Measurements from ENCODE around the gene TMX1. TPM values are rescaled to one million over a fixed set of nuclear protein-coding genes. Genes with fewer than 3 reads are reported as not detected.

The TMX1 gene
- total and polyA plus RNA-seq, 2 of the 8 experiments (the other 6 are each of a cell fraction or from before 2014, with no cell fraction given), result 26.6 to 84.0 TPM

DNA sequence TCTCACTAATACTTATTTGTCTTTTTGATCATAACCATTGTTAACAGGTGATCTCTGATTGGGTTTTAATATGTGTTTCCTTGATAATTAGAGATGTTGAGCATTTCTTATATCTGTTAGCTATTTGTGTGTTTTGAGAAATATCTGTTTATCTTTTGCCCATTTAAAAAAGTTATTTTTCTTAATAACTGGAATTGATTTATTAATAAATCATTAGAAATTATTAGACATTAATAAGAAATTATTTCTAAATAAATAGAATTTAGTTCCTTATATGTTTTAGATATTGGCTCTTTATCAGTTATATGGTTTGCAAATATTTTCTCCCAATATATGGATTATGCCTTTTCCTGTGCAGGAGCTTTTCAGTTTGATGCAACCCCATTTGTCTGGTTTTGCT is 18.7 kb downstream of the TMX1 start:
- H3K4me3 ChIP-seq (ENCODE audit: extremely low read depth in 1 of 4, insufficient read depth in 2 of 4, low read depth in 3 of 4, low read length in 4 of 4), result no peak overlapping the region
- no peak overlapping the region for H3K56ac ChIP-seq (replicated peaks; ENCODE audit: insufficient read length, low read depth, low read length)
- H2AFZ ChIP-seq (ENCODE audit: low read length), result no peak overlapping the region
- H2BK15ac ChIP-seq (ENCODE audit: low read length), result no peak overlapping the region
- no peak overlapping the region for H2BK20ac ChIP-seq (ENCODE audit: low read length)
- H3K9me3 ChIP-seq (ENCODE audit: insufficient read depth in 2 of 2, low read depth in 1 of 2, low read length in 1 of 2), result no peaks in the 10 kb centered on the region
- no peak overlapping the region for H3K4ac ChIP-seq (replicated peaks; ENCODE audit: insufficient read length, low read depth, low read length)
- H4K91ac ChIP-seq (replicated peaks; ENCODE audit: insufficient read length, low read length), result no peak overlapping the region
- no peak overlapping the region for H2BK5ac ChIP-seq (ENCODE audit: low read depth, low read length)
- no peak overlapping the region for H3K23ac ChIP-seq (ENCODE audit: insufficient read length)
- H3K18ac ChIP-seq (ENCODE audit: extremely low read depth, low read length), result no peak overlapping the region
- no peak overlapping the region for H2BK120ac ChIP-seq (replicated peaks; ENCODE audit: low read depth, low read length)
- no peaks in the 10 kb centered on the region for H3K23me2 ChIP-seq (ENCODE audit: low read depth, low read length)
- no peak for TF ChIP-seq KDM1A (IDR thresholded peaks at IDR 0.05; ENCODE audit: borderline replicate concordance, low read length)
- TF ChIP-seq TCF12 (IDR thresholded peaks at IDR 0.05; ENCODE audit: low read depth, low read length), result no peak
- no peak for TF ChIP-seq POU5F1 (IDR thresholded peaks at IDR 0.05; ENCODE audit: low read depth, low read length)
- TF ChIP-seq SAP30 (IDR thresholded peaks at IDR 0.05; ENCODE audit: insufficient read depth, insufficient replicate concordance, low read length), result no peak
- no peak for TF ChIP-seq HDAC6 (IDR thresholded peaks at IDR 0.05; ENCODE audit: low read depth, low read length)
- TF ChIP-seq POLR2A (IDR thresholded peaks at IDR 0.05; ENCODE audit: control extremely low read depth in 1 of 2, low read depth in 2 of 2, low read length in 2 of 2), result no peak
- no peak for TF ChIP-seq NRF1 (IDR thresholded peaks at IDR 0.05; ENCODE audit: low read depth, low read length)
- TF ChIP-seq SIRT6 (IDR thresholded peaks at IDR 0.05; ENCODE audit: low read length), result no peak
- no peak for TF ChIP-seq POLR2AphosphoS5 (IDR thresholded peaks at IDR 0.05; ENCODE audit: low read depth, low read length)
- no peak for TF ChIP-seq NANOG (IDR thresholded peaks at IDR 0.05; ENCODE audit: insufficient read depth, low read depth, low read length, poor library complexity, severe bottlenecking)
- no peak for TF ChIP-seq MAFK (IDR thresholded peaks at IDR 0.05; ENCODE audit: low read depth, low read length)
- no peak for TF ChIP-seq TBP (IDR thresholded peaks at IDR 0.05; ENCODE audit: low read depth, low read length)
- no peak overlapping the region for H3K4me2 ChIP-seq (ENCODE audit: insufficient read depth in 1 of 2, low read depth in 2 of 2, low read length in 2 of 2)
- H2BK12ac ChIP-seq (ENCODE audit: low read depth, low read length), result no peak overlapping the region
- no peaks in the 10 kb centered on the region for H3K79me1 ChIP-seq (ENCODE audit: low read depth, low read length)
- no peak overlapping the region for H3K14ac ChIP-seq (ENCODE audit: insufficient read length)
- H4K20me1 ChIP-seq (replicated peaks in 1 of 2; ENCODE audit: control insufficient read depth in 1 of 2, insufficient read depth in 2 of 2, low read length in 2 of 2), result peaks cover 0 to 5% of the 10 kb centered on the region in 2 experiments
- no peak overlapping the region for H4K5ac ChIP-seq (ENCODE audit: insufficient read length, low read depth, low read length)
- no peak overlapping the region for H3K9ac ChIP-seq (replicated peaks in 1 of 4; ENCODE audit: extremely low read depth in 1 of 4, low read depth in 3 of 4, low read length in 3 of 4)
- no peak overlapping the region for H3K27ac ChIP-seq (ENCODE audit: low read depth, low read length)
- no peak overlapping the region for H4K8ac ChIP-seq (ENCODE audit: extremely low read depth, insufficient read depth, low read length)
- CTCF ChIA-PET (ENCODE audit: partially characterized antibody), result no interaction called here
- H3K79me2 ChIP-seq (ENCODE audit: control insufficient read depth in 1 of 2, insufficient read depth in 2 of 2, low read length in 2 of 2), result peaks cover 0 to 17% of the 10 kb centered on the region in 2 experiments; a peak in 2 of 4 replicates
- H3K36me3 ChIP-seq (ENCODE audit: control insufficient read depth in 2 of 4, insufficient read depth in 4 of 4, low read length in 3 of 4), result peaks cover 0 to 64% (median 15%) of the 10 kb centered on the region in 4 experiments; a peak in 6 of 8 replicates
- no peak for FAIRE-seq
- H2AK5ac ChIP-seq (ENCODE audit: low read depth, low read length), result no peak overlapping the region
- no peak for DNase-seq (ENCODE audit: low read depth in 1 of 2, low spot score in 2 of 2)
- POLR2A ChIA-PET (ENCODE audit: partially characterized antibody), result no interaction called here
- peaks cover 0 to 3% (median 0%) of the 10 kb centered on the region in 4 experiments; a peak in 1 of 7 replicates for H3K4me1 ChIP-seq (replicated peaks in 1 of 4; ENCODE audit: control insufficient read depth in 3 of 4, insufficient read depth in 4 of 4, low read length in 3 of 4)
- no peaks in the 10 kb centered on the region for H3K27me3 ChIP-seq (replicated peaks in 1 of 4; ENCODE audit: control insufficient read depth in 3 of 4, extremely low read depth in 1 of 4, insufficient read depth in 3 of 4, low read length in 3 of 4)

Data from H1 (cell line).